Mammary epithelial cell (primary cell): ENCODE measurements around the gene OLFM3.

ENCODE experiments used
- CTCF ChIP-seq, 2 donors: IDR thresholded peaks in 1 of 2; conservative IDR thresholded peaks in 1 of 2; 2 replicates each; pipeline ENCODE4 v1.5.1; 2011 to 2012; ENCODE audit warnings: inconsistent platforms in 2 of 2, low read length in 2 of 2, mild to moderate bottlenecking in 2 of 2, control low read depth in 1 of 2, low read depth in 1 of 2; ENCODE audit not compliant: insufficient read depth in 1 of 2; ENCODE audit errors: extremely low read depth in 1 of 2
- EZH2 ChIP-seq: IDR thresholded peaks from 2 replicates; pipeline ENCODE4 v1.6.1; 2012; ENCODE audit warnings: low read length, inconsistent platforms, borderline replicate concordance

DNA sequence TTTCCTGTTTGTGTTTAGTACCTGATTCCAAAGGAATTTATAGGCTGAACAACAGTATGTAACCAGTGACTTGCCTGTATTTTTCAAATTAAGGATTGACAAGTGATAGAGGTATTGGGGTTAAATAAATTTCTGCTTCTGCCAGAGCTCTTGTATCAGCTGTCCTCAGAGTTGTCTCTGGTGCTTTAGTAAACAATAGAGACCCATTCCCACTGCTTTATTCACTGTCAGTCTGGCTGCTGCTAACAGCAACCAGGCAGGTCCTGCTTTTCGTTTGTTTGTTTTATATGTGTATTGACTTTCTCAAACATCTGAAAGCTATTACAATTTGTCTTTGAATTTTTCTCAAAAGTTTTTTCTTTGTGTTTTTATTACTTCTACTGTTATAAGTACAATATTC, 76.1 kb downstream of the OLFM3 start:
- TF ChIP-seq CTCF (conservative IDR thresholded peaks at IDR 0.05 in 1 of 2, IDR thresholded peaks at IDR 0.05 in 1 of 2; ENCODE audit: extremely low read depth in 1 of 2, insufficient read depth in 1 of 2, low read depth in 1 of 2, low read length in 2 of 2) (no peak), EZH2 (no peak)
